D721Med (cell line): ENCODE results near the gene ZSWIM9.
A peak's percentile ranks its signal among the peaks of the same experiment; 100 is the strongest.
"Not testable (repeated sequence)": the region's sequence is repeated elsewhere in the genome, so short reads cannot be mapped to it uniquely, and the experiment has no call there.

Experiments used
- DNase-seq: peaks from one replicate; pipeline ENCODE4 v3.0.0; 2011; ENCODE audit warnings: low spot score; ENCODE audit not compliant: insufficient read length
- FAIRE-seq: peaks from 2 replicates; lab custom pipeline; 2011; peaks lifted over from hg19 to GRCh38; lab: Jason Lieb, UNC
- CTCF ChIP-seq: IDR thresholded peaks from 2 replicates; pipeline ENCODE4 v1.5.1; 2012; ENCODE audit warnings: mild to moderate bottlenecking, control low read depth; ENCODE audit not compliant: insufficient read depth; ENCODE audit errors: missing control alignments

Gene ZSWIM9

GRCh38 chr19:48239120-48239519 is 68.6 kb downstream of the ZSWIM9 start:
- FAIRE-seq (no peak), DNase-seq (no peak)
- TF ChIP-seq CTCF: no peak

- DNase-seq (no peak), FAIRE-seq (no peak)
- no peak for TF ChIP-seq CTCF
Observed at GRCh38 chr19:48239582-48240141, 69.2 kb downstream of the ZSWIM9 start.

GRCh38 chr19:48241771-48242170 is 71.3 kb downstream of the ZSWIM9 start:
- not testable (repeated sequence) for FAIRE-seq, DNase-seq

GRCh38 chr19:48244281-48244680 is 73.8 kb downstream of the ZSWIM9 start:
- DNase-seq: no peak
- no peak for FAIRE-seq

GRCh38 chr19:48246101-48246500 is 75.6 kb downstream of the ZSWIM9 start:
- FAIRE-seq (peak; percentile 89), DNase-seq (no peak)
- no peak for TF ChIP-seq CTCF

More at GRCh38 chr19:48244281-48244680, 73.8 kb downstream of the ZSWIM9 start:
- TF ChIP-seq CTCF: no peak

GRCh38 chr19:48247212-48247611 is 76.7 kb downstream of the ZSWIM9 start:
- TF ChIP-seq CTCF: no peak
- FAIRE-seq (no peak), DNase-seq (no peak)
